HUES64 (cell line): ENCODE measurements around the gene VAMP2.

ENCODE experiments used
- H3K27ac ChIP-seq: 2 replicates; pipeline ENCODE4 v1.7.0; 2013; ENCODE audit warnings: low read depth, low read length, inconsistent platforms
- H3K27me3 ChIP-seq: 2 replicates; pipeline ENCODE4 v1.6.1; 2013; ENCODE audit warnings: mild to moderate bottlenecking, low read length; ENCODE audit not compliant: insufficient read depth
- H3K36me3 ChIP-seq: 2 replicates; pipeline ENCODE4 v1.6.1; 2013; ENCODE audit warnings: mild to moderate bottlenecking, low read length; ENCODE audit not compliant: insufficient read depth
- H3K4me1 ChIP-seq: 2 replicates; pipeline ENCODE4 v1.6.1; 2013; ENCODE audit warnings: mild to moderate bottlenecking, low read length, moderate library complexity; ENCODE audit not compliant: insufficient read depth
- H3K4me3 ChIP-seq: 2 replicates; pipeline ENCODE4 v1.5.1; 2013; ENCODE audit warnings: mild to moderate bottlenecking, low read length, moderate library complexity
- H3K9ac ChIP-seq: 2 replicates; pipeline ENCODE4 v1.6.1; 2013; ENCODE audit warnings: mild to moderate bottlenecking, low read depth, low read length
- H3K9me3 ChIP-seq: 2 replicates; pipeline ENCODE4 v1.6.1; 2013; ENCODE audit warnings: low read depth, low read length; ENCODE audit not compliant: insufficient read depth
- WGBS: fragments of 150-250, 120-280 bp; methylation state at CpG from one replicate; pipeline ENCODE4 v1.1.7; 2013; ENCODE audit warnings: missing lambda C conversion rate; 5-methylcytosine and 5-hydroxymethylcytosine counted together

VAMP2 gene

DNA sequence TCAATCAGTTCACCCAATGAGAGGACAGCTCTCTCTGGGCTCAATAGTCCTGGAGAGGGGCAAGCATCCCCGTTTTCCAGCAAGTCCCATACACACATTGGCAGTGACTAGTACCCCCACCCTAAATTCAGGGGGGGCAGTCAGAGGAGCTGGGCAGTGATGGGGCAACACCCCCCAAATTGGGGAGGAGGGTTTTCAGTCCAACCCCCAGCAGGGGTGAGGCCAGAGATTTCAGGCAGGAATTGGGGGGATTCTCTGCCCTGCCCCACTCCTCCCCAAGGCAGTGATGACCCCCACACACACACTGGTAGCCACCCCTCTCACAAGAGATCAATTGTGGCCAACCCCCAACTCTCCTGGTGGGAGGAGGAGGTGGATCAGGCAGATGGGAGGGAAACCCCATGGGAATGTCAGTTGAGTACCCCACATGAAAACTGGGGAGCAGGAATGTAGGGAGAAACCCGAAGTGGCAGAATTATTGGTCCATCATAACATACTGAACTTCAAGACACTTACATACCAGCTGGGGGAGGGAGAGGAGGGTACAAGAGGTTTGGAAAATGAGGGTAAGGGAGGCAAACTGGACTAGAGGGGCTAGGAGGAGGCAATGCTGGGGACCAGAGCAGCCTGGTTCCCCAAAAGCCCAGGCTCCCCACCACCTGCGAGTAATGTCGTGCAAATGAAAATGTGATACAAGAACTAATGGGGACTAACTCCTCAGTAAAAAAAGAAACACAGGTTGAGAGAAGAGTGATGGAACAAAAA lies 3.1 kb downstream of the VAMP2 start:
- 81% methylated on average over 3 of the region's 4 CpGs for WGBS
- H3K27me3 ChIP-seq: no peaks in the 10 kb centered on the region
- no peak overlapping the region for H3K4me3 ChIP-seq
- no peak overlapping the region for H3K27ac ChIP-seq
- H3K4me1 ChIP-seq: peaks cover 27% of the 10 kb centered on the region
- peaks cover 19% of the 10 kb centered on the region for H3K36me3 ChIP-seq
- H3K9ac ChIP-seq: no peak overlapping the region
- H3K9me3 ChIP-seq: no peaks in the 10 kb centered on the region

GRCh38 chr17:8159032-8159400 lies 3.7 kb downstream of the VAMP2 start:
- Histone ChIP-seq H3K27me3 (no peaks in the 10 kb centered on the region), H3K9ac (no peak overlapping the region), H3K9me3 (no peaks in the 10 kb centered on the region), H3K27ac (no peak overlapping the region), H3K36me3 (peaks cover 19% of the 10 kb centered on the region), H3K4me1 (peaks cover 25% of the 10 kb centered on the region), H3K4me3 (no peak overlapping the region)
- 75% methylated on average over 2 of the region's 3 CpGs for WGBS

DNA sequence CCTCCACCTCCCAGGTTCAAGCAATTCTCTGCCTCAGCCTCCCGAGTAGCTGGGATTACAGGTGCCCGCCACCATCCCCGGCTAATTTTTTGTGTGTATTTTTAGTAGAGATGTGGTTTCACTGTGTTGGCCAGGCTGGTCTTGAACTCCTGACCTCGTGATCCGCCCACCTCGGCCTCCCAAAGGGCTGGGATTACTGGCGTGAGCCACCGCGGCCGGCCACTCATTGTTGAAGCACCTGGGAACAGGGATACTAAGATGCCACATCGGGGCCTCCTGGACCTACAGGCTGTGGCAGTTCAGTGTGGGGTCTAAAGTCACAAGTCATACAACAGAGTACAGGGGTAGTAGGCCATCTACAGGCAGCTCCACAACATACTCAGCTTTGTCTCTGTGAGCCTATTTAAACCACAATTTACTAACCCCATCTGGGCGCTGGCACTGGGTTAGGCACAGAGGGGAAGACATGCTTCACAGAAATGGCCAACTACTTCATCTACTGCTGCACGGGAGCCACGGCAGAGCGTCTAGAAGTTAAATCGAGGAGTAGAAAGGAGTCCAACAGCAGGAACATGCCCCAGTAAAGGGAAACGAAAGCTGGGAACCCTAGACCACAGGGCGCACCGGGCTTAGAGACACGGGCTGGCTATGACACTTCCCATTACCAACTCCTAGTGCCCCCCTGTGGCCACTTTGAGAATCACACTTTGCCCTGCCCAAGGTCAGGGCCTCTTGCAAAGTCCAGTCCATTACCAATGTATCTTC lies 4.3 kb downstream of the VAMP2 start:
- Histone ChIP-seq H3K27me3 (no peaks in the 10 kb centered on the region), H3K27ac (peak overlapping the region; percentile 5; the same call in 1 of the 2 replicates), H3K4me3 (no peak overlapping the region), H3K36me3 (peaks cover 19% of the 10 kb centered on the region), H3K9me3 (no peaks in the 10 kb centered on the region), H3K9ac (no peak overlapping the region), H3K4me1 (peaks cover 26% of the 10 kb centered on the region; the same call in 1 of the 2 replicates)
- 65% methylated on average over 20 of the region's 20 CpGs for WGBS

DNA sequence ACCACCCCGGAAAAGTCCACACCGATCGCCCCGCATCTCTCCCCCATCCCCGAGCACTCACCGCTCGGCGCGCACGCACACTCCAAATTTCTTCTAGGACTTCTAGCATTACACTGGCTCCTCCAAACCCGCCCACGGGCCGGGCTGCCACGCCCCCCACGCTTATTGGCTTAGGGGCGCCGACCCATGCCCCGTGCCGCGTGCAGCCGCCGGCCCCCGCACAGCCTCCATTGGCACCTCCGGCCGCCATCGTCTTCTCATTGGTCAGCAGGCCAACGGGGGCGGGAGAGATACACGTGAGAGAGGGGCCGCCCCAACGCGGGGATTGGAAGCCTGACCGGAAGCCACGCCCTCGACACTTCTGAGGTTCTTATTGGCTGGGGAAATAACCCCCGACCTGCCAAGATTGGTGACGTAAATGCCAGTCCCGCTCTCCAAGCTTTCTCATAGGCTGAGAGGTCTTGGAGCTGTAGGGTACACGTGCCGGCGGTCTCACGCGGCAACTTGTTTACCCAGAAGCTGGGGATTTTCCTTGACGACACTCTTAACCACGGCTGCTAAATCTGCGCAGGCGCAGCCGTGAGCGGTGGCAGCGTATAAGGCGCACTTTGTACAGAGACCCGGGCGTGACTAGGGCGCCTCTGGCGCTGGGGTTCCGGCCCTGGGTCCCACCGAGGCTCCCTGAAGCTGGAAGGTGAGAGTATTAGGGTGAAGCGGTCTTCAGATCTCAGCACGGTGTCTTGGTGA lies 6.3 kb downstream of the VAMP2 start:
- under 1% methylated on average over 59 of the region's 59 CpGs for WGBS
- no peaks in the 10 kb centered on the region for H3K9me3 ChIP-seq
- H3K4me1 ChIP-seq: peaks cover 29% of the 10 kb centered on the region; the same call in 1 of the 2 replicates
- H3K27me3 ChIP-seq: no peaks in the 10 kb centered on the region
- peaks cover 16% of the 10 kb centered on the region for H3K36me3 ChIP-seq
- H3K4me3 ChIP-seq: peak overlapping the region; percentile 77
- H3K27ac ChIP-seq: peak overlapping the region; percentile 94
- H3K9ac ChIP-seq: peak overlapping the region; percentile 73

- peak overlapping the region; percentile 77 for H3K4me3 ChIP-seq
- no peaks in the 10 kb centered on the region for H3K9me3 ChIP-seq
- peaks cover 12% of the 10 kb centered on the region for H3K36me3 ChIP-seq
- peak overlapping the region; percentile 66 for H3K9ac ChIP-seq
- peaks cover 29% of the 10 kb centered on the region for H3K4me1 ChIP-seq
- no peaks in the 10 kb centered on the region for H3K27me3 ChIP-seq
- WGBS: 3% methylated on average over 11 of the region's 11 CpGs
- H3K27ac ChIP-seq: peak overlapping the region; percentile 57; the same call in 1 of the 2 replicates
Observed at GRCh38 chr17:8155996-8156245, 6.8 kb downstream of the VAMP2 start.

GRCh38 chr17:8155231-8155995 lies 7.3 kb downstream of the VAMP2 start:
- Histone ChIP-seq H3K9ac (peak overlapping the region; percentile 66), H3K27ac (peak overlapping the region; percentile 57; the same call in 1 of the 2 replicates), H3K27me3 (no peaks in the 10 kb centered on the region), H3K9me3 (no peaks in the 10 kb centered on the region), H3K36me3 (peaks cover 8% of the 10 kb centered on the region), H3K4me1 (peaks cover 31% of the 10 kb centered on the region), H3K4me3 (peak overlapping the region; percentile 77)
- 49% methylated on average over 14 of the region's 14 CpGs for WGBS

DNA sequence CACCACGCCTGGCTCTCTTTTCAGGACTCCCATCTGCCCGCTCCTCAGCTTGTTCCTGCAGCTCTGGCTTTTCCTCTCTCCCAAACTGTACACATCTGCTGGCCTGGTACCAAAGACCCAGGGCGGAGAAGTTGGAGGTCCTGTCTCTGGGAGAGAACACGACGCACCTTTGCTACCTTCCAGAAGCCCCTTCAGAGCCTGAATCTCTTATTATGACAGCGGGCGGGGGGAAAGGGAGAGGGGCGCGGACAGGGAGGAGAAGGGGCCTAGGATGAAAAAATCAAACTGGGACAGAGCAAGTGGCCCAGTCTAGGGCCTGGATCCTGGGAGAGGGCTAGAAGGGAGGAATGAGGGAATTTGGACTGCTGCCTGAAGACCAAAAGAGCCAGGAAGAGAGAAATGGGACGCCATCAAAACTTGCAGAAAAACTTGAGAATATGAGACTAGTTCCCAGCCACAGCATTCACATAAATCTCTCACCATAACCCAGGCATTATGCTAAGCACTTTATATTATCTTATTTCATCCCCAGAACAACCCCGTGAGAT lies 8.1 kb downstream of the VAMP2 start:
- WGBS: 52% methylated on average over 11 of the region's 11 CpGs
- Histone ChIP-seq H3K27ac (peak overlapping the region; percentile 91; the same call in 1 of the 2 replicates), H3K27me3 (no peaks in the 10 kb centered on the region), H3K9ac (no peak overlapping the region), H3K36me3 (peaks cover 9% of the 10 kb centered on the region), H3K4me3 (peak overlapping the region; percentile 77), H3K4me1 (peaks cover 31% of the 10 kb centered on the region), H3K9me3 (no peaks in the 10 kb centered on the region)

- Histone ChIP-seq H3K4me3 (peak overlapping the region; percentile 77), H3K36me3 (peaks cover 11% of the 10 kb centered on the region), H3K27ac (peak overlapping the region; percentile 91; the same call in 1 of the 2 replicates), H3K27me3 (no peaks in the 10 kb centered on the region), H3K9me3 (no peaks in the 10 kb centered on the region), H3K9ac (peak overlapping the region; percentile 50), H3K4me1 (peaks cover 31% of the 10 kb centered on the region)
- 8% methylated on average over 19 of the region's 22 CpGs for WGBS
Observed at GRCh38 chr17:8153957-8154607, 8.7 kb downstream of the VAMP2 start.

DNA sequence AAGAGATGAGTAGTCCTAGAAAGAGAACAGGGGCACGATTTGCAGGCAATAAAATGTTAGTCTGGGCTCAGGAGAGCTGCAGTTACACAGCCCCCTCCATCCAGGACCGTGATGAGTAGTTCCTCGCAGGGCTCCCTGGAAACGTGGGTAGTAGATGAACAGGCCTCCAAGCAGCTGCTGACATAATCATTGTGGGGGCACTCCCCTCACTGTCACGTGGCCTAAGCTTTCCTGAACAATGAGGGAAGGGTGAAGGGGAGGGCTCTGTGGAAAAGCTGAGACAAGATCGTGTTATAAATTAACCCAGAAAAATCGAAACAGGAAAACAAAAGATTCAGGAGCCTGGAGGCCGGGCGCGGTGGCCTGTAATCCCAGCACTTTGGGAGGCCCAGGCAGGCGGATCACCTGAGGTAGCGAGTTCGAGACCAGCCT lies 9.2 kb downstream of the VAMP2 start:
- whole genome bisulfite sequencing: 68% methylated on average over 13 of the region's 13 CpGs
- peaks cover 14% of the 10 kb centered on the region for H3K36me3 ChIP-seq
- H3K4me3 ChIP-seq: no peak overlapping the region
- peak overlapping the region; percentile 91; the same call in 1 of the 2 replicates for H3K27ac ChIP-seq
- H3K27me3 ChIP-seq: no peaks in the 10 kb centered on the region
- peaks cover 31% of the 10 kb centered on the region for H3K4me1 ChIP-seq
- peak overlapping the region; percentile 50 for H3K9ac ChIP-seq
- H3K9me3 ChIP-seq: no peaks in the 10 kb centered on the region

DNA sequence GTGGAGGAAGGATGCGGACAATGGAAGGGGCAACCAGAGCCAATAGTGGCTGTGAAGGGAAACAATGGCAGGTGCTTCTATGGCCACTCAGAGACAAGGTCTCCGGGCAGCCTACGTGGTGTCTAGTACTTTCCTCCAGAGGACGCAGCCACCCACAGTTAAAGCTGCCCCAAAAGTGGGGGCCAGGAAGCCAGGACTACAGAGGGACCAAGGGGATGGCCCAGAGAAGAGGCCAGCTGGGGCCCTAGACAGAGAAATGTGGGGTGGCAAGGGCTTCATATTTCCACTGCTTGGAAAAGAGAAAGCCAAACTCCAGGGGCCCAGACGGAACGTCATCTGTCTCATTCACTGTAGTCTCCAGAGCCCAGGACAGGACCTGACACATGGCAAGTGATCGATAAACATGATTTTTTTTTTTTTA lies 9.7 kb downstream of the VAMP2 start:
- peak overlapping the region; percentile 63; the same call in 1 of the 2 replicates for H3K4me3 ChIP-seq
- peaks cover 31% of the 10 kb centered on the region for H3K4me1 ChIP-seq
- no peaks in the 10 kb centered on the region for H3K9me3 ChIP-seq
- no peak overlapping the region; the same call in 1 of the 2 replicates for H3K27ac ChIP-seq
- no peaks in the 10 kb centered on the region for H3K27me3 ChIP-seq
- 91% methylated on average over 7 of the region's 7 CpGs for WGBS
- H3K9ac ChIP-seq: no peak overlapping the region
- peaks cover 19% of the 10 kb centered on the region for H3K36me3 ChIP-seq
